Posterior vena cava (tissue), 2 donors: ENCODE measurements around the gene SCTR. TPM values are rescaled to one million over a fixed set of nuclear protein-coding genes. Genes with fewer than 3 reads are reported as not detected.

ENCODE experiments used
- DNase-seq: peaks from one replicate; pipeline ENCODE4 v3.0.0-alpha.2; 2020; ENCODE audit warnings: low spot score
- intact Hi-C, 2 donors: fragments of 100-400 bp; cut with DNase I; formaldehyde crosslinking; loops; one replicate each; pipeline versions ENCODE4 v1.14.1 to v1.14.2; 2022 to 2023
- long read RNA-seq, 2 donors: library from polyadenylated mRNA; unstranded; transcript quantifications; one replicate each; pipeline ENCODE4 v2.0.0, GENCODE V29; 2020 to 2021
- total RNA-seq, 2 donors: library from RNA; stranded (reverse); fragmentation: NEBNext Ultra II Directional; extraction: Animal tissue kit (Norgen Biotek cat#: 25700); gene quantifications; one replicate each; pipeline ENCODE4 v1.2.1, GENCODE V29; 2021
- donor health status: DM: yes; HTN: yes; CAD: no.
- donor health status: DM: yes; HTN: yes; CAD: no.

Gene SCTR
- not detected for total RNA-seq
- long read RNA-seq, donor 1, partial matches to known transcripts = 0 of 1 reads
- long read RNA-seq, donor 1, other reads (novel, unspliced or antisense) = 1 of 1 reads
- long read RNA-seq, donor 2 = 0 reads

DNA sequence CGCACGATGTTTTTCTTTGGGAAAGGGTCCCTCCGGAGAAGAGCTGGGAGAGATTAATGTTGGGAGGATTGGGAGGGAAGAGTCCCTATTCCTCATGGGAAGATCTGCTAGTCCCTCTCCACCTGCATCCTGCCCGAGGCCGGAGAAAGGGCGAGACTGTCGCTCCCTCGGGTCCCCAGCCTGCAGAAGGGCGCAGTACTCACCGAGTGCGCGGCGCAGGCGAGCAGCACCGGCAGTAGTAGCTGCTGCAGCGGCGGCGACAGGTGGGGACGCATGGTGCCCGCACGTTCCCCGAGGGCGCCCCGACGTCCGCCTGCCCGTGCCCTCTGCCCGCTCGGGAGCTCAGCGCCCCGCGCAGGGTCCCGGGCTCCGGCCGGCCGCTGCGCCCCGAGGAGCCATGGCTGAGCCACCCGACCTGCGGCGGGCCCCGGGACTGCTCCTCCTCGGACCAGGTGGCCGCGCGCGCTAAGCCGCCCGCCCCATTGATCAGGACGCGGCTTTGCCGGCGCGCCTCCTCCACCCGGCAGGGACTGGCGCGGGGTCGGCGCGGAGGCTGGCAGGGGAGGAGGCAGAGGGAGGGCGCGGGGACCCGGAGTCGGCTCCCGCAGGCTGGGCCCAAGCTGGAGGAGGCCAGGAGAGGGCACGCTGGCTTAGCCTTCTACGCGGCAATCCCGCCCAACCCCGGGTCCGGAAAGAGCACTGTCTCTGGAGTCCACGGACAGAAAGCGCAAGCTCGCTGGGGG is at the start of gene SCTR:
SCTR (minus strand) TSS at position 532 of the 743 bp plus-strand sequence; CDS start at position 275, 257 bp downstream.
- DNase-seq = no peak
- intact Hi-C loops = loop anchor here in 1 of 2 donors (2.0 kb wide), 1 partner anchor 25 kb away; no protein-coding TSS in a partner anchor

DNA sequence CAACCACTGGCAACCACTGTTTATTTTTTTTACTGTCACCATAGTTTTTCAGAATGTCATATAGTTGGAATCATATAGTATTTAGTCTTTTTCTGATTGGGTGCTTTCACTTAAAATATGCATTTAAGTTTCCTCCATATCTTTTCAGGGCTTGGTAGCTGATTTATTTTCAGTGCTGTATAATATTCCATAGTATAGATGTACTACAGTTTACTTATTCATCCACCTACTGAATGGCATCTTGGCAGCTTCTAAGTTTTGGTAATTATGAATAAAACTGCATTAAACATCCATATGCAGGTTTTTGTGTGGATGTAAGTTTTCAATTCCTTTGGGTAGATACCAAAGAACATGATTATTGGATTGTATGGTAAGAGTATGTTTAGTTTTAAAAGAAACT is 43.0 kb upstream of the SCTR start:
- no peak for DNase-seq
- intact Hi-C loops = no loop called here

DNA sequence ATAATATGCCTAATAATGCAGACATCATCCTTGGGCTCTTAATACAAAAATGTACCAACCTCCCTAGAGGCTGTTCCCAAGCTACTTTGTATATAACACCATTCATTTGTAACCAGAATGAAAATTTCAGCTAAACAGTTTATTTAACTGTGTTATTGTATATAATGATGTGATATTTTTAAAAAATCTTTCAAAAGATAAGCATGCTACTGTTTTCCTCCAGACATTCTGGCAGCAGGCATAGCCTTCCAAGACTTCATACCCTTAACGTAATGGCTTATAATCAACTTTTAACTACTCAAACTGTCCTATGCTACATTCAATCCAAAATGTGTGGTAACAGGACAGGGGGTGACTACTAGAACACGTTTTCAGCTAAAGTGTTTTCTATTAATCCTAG is 41.2 kb upstream of the SCTR start:
- intact Hi-C loops = no loop called here
- DNase-seq = no peak

DNA sequence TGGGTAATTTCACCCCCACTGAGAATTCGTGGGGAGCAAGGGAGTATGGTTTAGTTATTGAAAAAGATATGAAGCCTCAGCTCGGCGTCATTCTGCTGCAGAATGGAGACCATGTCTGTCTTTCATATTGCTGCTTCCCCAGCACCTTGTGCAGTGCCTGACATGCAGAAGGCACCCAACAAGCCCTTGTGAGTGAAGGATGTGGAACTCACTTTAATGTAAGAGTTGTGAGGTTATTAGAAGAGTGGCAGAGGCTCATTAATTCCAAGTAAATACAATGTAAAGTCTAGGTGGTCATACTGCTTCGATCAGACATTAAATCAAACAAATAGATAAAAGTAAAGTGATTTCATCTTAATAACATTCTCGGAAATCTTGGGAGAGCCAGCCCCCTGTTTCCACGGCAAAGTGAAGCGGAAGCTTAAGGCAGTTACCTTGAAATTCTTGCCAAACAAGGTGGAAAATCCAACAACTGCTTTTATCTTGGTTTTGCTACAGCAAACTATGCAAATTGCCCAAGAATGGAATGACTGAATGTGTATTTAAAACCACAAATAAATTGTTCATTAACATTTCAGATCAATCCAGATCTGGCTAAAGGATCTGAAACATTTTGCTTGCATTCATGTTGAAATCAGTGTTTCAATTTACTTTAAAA is 29.5 kb upstream of the SCTR start:
- no peak for DNase-seq
- intact Hi-C loops = no loop called here

DNA sequence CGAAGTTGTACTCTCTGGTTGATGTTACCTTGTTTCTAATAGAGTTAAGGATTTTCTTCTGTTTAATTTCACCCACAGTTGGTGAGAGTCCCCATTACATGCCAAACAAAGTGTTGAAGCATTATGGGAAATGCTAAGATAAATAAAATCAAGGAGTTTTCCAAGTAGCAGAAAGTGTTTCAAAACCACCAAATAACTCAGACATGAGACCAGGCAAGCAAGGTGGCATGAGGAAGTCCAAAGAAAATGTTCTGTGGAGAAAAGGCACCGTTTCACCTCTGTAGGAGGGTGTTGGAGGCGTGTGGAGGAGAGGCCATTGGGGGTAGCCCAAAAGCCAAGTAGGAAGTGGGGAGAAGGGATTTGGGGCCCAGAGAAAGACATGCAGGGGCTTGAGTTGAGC is 28.6 kb upstream of the SCTR start:
- intact Hi-C loops = no loop called here
- no peak for DNase-seq

DNA sequence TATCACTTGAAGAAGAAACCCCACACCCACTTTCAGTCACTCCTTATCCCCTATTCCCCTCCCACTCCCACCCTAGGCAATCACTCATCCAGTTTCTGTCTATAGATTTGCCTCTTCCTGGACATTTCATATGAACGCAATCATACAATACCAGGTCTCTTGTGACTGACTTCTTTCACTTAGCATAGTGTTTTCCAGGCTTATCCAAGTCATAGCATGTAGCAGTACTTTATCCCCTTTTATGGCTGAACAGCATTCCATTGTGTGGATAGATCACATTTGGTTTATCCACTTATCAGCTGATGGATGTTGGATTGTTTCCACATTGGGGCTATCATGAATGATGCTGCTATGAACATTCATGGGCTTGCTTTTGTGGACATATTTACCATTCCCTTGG is 26.6 kb upstream of the SCTR start:
- DNase-seq = no peak
- intact Hi-C loops = no loop called here

DNA sequence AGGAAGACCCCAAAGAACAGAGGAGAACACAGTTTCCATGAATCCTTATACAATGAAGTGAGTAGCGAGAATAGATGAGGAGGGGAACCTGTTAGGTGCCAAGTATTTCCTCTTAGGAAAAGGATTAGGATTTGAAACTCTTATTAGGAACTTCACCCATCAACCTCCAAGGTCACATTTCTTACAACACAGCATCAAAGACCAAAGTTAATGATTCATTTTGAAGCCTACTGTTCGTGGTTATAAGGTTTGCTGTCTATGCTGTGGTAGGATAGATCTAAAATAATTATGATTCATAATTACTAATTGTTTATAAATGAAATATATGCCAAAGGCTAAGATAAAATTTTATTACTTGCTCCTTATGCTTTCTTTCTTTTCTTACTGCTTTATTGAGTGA is 26.1 kb upstream of the SCTR start:
- intact Hi-C loops = no loop called here
- no peak for DNase-seq

DNA sequence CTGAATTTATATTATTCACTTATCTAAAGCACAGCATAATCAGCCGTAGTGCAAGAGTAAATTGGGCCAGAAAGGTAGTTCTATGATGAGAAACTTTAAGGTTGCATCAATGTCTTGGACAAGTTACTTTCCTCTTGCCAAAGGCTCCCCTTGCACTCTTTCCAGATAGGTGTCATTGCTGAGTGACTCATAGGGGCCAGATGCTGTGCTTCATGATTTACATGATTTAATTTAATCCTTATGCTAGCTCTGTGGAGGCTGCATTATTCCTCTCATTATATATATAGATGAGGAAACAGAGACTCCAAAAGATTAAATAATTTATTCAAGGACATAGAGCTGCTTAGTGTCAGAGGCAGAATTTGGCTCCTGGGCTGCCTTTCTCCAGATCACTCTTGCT is 25.0 kb upstream of the SCTR start:
- intact Hi-C loops = loop anchor here in 1 of 2 donors (2.0 kb wide), 1 partner anchor 26 kb away; no protein-coding TSS in a partner anchor
- no peak for DNase-seq

DNA sequence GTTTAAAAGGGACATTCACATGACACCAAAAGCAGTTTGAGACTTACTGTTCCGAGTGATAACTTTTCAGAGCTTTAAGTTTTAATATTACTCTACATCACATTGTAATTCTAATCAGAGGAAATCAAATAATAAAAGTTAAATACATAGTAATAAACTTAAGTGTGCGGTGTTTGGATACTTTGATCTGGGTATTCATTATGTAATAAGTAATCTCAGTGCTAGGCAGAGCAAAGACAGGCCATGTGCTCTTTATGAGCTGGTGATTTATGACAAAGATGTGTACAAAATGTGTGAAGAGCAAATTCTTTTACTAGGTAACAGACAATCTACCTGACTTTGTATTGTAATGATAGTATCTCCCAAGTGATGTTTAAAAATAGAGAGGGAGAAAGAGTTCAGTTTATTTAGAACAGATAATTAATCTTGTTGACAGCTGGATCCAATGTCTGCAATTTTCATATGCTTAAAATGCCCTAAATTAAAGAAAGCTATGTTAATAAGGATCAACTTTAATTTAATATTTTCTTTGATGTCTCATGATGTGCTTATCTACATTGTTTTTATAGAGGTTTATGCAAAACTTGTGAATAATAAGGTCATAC is 24.3 kb upstream of the SCTR start:
- intact Hi-C loops = loop anchor here in 1 of 2 donors (2.0 kb wide), 1 partner anchor 26 kb away; no protein-coding TSS in a partner anchor

DNA sequence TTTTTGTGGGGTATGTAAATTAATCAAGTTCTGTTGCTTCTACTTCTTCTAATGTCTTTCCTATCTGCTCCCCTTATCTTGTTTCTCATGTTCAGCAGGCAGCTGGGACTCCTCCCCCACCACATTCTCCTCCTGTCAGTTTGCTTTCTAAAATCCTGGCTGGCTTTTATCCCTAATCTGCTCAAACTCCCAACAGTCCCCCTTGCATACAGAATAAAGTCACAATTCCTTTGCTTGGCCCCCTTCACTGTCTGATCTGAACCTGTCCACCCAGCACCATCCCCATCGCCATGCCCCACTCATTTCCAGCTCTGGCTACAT is 22.1 kb upstream of the SCTR start:
- DNase-seq = no peak
- intact Hi-C loops = no loop called here

More for the DNA sequence above, 24.3 kb upstream of the SCTR start:
- no peak for DNase-seq

DNA sequence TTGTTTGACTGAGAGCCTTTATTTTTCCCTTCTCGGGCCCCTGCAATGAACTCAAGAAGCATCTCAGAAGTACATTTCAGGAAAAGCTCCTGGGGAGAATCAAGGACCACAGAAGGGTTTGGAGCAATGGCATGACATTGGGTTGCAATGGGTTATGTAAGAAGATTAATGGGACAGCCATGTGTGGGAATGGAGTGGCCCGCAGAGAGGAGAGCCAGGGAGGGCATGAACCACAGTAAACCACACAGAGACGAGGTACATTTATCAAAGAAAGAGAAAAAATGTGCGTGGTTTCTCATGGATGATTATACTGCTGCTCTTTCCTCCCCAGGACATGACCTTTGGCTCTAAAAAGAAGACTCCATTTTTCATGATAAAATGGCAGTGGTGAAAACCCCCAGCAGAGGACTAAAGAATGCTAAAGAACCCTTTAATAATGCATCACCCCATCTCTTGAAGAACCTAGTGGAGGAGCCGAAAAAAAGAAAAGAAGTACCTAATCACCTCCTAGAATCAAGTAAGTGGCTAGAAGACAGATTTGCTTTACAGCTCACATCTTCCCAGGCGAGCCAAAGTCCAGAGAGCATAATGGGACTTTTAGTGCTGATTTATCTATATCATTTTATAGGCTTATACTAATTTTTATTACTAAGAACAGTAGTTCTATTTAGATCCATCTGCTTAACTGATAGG is 21.6 kb upstream of the SCTR start:
- DNase-seq = no peak
- intact Hi-C loops = no loop called here

DNA sequence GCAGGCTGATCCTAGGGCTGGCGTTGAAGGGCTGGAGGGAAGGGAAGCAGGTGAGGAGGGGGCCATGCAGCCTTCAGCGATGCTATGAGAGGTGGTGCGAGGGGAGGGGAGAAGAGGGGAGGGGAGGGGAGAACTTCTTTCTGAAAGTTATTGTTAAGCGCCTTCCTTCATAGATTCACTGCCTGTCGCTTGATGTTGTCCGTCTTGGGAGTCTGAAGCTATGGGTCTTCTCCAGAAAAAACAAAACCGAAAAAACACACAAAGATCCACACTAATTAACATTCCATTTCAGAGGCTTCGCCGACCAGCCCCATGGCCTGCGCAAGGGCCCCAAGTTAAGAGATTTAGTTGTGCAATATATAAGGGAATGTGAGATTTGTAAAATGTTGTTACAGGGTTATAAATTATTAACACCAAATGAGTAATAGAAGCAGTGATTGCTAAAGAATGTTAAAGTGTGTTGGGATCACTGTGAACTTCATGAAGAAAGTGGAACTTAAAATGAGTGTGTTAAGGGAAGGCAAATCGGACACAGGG is 20.7 kb upstream of the SCTR start:
- no peak for DNase-seq
- intact Hi-C loops = no loop called here

DNA sequence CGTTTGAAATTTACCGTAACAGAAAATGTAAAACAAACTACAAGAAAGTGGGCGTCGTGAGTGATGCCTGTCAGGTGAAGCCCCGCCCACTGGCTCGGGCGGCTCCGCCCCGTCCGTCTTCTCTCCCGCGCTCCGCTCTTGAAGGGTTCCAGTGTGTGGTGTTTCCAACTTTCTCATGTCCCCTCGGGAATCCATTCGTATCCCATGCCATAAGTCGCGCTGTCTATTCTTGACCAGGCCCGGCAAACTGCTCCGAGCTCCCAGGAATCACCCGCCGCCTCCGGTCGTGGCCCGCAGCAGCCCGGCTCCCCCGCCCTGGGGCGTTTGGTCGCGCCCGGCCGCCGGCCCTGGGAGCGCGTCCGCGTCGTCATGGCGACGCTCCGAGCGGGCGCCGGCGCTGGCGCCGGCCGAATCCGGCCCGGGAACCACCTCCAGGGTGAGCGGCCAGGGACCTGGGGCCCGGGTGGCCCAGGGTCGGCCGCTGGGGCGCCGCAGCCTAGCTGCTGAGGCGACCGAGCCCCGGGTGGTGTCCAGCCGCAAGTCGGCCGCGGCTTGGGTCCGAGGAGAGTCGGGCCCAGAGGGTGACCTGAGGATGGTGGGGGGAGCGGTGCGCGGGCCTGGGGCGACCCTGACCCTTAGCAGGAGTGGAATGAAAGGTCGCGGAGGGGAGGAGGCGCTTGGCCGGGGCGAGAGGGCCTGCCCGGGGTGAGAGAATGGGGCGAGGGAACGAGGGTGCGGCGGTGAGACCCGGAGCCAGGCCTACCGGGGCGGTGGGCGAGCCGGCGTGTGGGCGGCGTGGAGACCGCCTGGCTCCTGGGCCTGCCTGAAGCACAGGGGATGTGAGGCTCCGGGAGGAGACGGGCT is 20.0 kb upstream of the SCTR start, which contains the start of gene CFAP221:
CFAP221 (plus strand) TSS at position 375 of the 864 bp plus-strand sequence. CDS start 1,683 bp downstream, outside the sequence.
- peak; percentile 87 for DNase-seq
- intact Hi-C loops = no loop called here

DNA sequence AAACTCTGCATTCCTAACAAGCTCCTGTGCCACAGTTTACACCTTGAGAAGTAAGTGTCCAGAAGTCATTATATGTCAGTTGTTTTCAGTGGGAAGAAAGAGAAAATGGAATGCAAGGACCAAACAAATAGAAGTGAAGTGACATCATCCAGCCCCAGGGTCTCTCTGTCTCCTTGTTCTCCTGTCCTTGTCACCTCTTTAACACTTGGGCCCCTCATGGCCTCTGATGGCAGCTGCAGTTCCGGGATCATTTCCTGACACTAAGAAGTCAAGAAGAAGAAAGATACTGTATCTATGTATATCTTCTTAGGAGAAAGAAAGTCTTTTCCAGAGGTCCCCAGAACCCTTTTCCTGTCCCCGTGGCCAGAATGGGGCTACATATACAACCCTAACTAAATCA is 17.2 kb upstream of the SCTR start:
- no peak for DNase-seq
- intact Hi-C loops = no loop called here

DNA sequence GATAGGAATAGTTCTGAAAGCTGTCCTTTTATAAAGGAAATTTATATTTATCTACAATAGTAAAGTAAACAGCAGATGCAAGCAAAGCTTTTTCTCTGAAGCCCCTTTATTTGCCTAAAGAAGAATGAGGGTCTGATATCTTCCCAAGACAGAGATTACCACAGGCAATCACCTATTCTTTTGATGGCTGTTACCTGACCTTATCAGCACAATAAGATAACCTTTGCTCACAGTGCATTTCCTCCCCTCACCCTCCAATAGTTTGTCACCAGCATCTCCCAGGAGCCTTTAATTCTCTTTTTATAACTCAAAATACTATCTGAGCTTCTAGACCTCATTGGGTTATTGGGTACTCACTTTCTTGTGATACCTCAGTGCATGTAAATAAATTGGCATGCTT is 13.5 kb upstream of the SCTR start:
- intact Hi-C loops = no loop called here
- no peak for DNase-seq

DNA sequence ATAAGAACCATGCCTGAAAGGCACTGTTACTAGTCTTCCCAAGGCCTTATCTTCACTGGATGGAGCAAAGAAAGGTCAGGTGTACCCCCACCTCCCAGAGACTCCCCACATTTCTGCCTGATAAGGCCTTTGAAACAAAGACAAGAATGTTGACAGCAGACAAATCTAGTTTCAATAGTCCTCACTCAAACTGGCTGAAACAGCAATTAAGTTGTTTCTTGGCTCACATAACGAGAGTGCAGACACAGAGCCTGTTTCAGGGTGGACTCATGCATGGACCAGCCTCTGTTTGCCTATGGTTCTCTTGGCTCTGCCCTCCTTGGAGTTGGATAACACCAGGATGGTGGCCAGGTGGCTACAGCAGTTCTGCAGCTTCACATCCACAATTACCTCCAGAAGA is 12.4 kb upstream of the SCTR start:
- intact Hi-C loops = no loop called here
- no peak for DNase-seq

DNA sequence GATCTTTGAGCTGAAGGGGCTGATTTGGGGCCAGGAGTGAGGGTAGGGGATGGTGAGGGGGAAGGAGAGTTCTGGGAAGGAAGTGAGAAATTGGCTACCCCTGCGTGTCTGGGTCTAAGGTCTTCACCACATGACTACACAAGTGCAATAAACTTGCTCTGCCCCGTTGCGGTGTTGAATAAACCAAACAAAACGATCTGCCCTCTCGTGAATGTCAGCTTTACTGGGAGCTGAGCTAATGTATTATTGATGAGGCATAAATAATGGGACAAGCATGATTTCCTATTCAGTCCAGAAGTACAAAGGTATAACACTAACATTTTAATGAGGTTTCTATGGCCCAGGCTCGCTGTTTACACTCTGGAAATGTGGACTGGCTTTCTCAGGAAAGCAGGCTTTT is 11.9 kb upstream of the SCTR start:
- intact Hi-C loops = no loop called here

DNA sequence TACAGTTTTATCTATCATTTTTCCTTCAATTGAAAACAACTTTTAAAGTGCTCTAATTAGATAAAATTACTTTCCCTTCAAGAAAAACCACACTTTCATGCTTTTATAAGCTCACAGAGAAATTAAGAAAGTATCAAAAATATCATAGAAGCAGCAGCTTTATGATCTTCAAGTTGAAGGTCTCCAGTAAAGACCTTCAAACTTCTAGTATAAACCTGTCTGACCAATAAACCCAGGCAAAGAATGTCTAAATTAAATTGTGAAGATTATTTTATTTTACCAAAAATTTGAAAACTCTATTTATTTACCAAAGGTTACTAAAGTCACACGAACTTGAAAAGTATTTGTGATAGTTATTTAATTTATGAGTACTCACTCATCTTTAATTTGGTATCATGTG is 9.3 kb upstream of the SCTR start:
- no peak for DNase-seq
- intact Hi-C loops = no loop called here

More for the DNA sequence above, 11.9 kb upstream of the SCTR start:
- no peak for DNase-seq

DNA sequence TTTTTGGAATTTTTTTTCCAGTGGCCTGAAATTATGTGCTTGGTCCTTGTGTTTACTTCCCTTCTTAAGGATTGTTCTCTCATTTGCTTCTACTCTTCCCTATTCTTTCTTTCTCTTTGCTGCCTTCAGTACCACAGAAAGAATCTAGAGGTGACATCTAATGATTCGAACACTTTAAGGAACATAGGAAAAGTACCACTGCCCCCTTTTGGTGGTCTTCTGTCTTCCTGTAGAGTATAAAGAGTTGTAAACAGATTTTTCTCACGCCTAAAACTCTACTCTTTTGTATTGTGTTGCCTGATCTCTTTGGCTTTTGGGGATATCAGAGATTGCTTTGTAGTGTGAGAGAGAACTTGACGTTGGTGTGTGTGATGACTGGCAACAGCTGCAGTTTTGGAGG is 7.0 kb upstream of the SCTR start:
- DNase-seq = no peak
- intact Hi-C loops = no loop called here
